Osteoblast (primary cell): ENCODE data around the gene ECPAS. TPM values are rescaled to one million over a fixed set of nuclear protein-coding genes. Genes with fewer than 3 reads are reported as not detected.
"Not testable (repeated sequence)": the region's sequence is repeated elsewhere in the genome, so short reads cannot be mapped to it uniquely, and the experiment has no call there.

Experiments
- DNase-seq: peaks from one replicate; pipeline ENCODE4 v3.0.0; 2011; ENCODE audit warnings: low spot score, mixed read lengths; ENCODE audit not compliant: insufficient read length; ENCODE audit errors: missing footprints
- H2AFZ ChIP-seq: 2 replicates; pipeline ENCODE4 v1.6.0; 2011; ENCODE audit warnings: mild to moderate bottlenecking, low read length
- H3K27ac ChIP-seq: 2 replicates; pipeline ENCODE4 v1.5.1; 2011; ENCODE audit warnings: mild to moderate bottlenecking, low read depth, low read length, moderate library complexity
- H3K27me3 ChIP-seq: 2 replicates; pipeline ENCODE4 v1.6.0; 2012; ENCODE audit warnings: mild to moderate bottlenecking, control low read depth, inconsistent platforms, low read length, moderate library complexity; ENCODE audit not compliant: insufficient read depth
- H3K36me3 ChIP-seq: 2 replicates; pipeline ENCODE4 v1.5.1; 2011; ENCODE audit warnings: mild to moderate bottlenecking, low read length, control low read depth, moderate library complexity; ENCODE audit not compliant: insufficient read depth
- H3K4me1 ChIP-seq: 2 replicates; pipeline ENCODE4 v1.5.1; 2011; ENCODE audit warnings: mild to moderate bottlenecking, low read length, control low read depth, moderate library complexity; ENCODE audit not compliant: insufficient read depth
- H3K4me2 ChIP-seq: 2 replicates; pipeline ENCODE4 v1.6.0; 2011; ENCODE audit warnings: mild to moderate bottlenecking, low read length; ENCODE audit not compliant: insufficient read depth
- H3K4me3 ChIP-seq: fragments of 200-600 bp; sonication (generic); 3 replicates; pipeline ENCODE4 v1.5.1; 2012; ENCODE audit warnings: mild to moderate bottlenecking, low read length, inconsistent platforms; ENCODE audit not compliant: insufficient read depth
- H3K79me2 ChIP-seq: 2 replicates; pipeline ENCODE4 v1.6.0; 2012; ENCODE audit warnings: mild to moderate bottlenecking, low read length, control low read depth, inconsistent platforms; ENCODE audit not compliant: insufficient read depth
- H3K9me3 ChIP-seq: 2 replicates; pipeline ENCODE4 v1.5.1; 2011; ENCODE audit warnings: low read depth, low read length, control low read depth
- H4K20me1 ChIP-seq: 2 replicates; pipeline ENCODE4 v1.6.0; 2012; ENCODE audit warnings: mild to moderate bottlenecking, low read length, control low read depth; ENCODE audit not compliant: insufficient read depth
- CTCF ChIP-seq: IDR thresholded peaks from 2 replicates; pipeline ENCODE4 v1.5.1; 2011; ENCODE audit warnings: mild to moderate bottlenecking, low read depth, low read length, moderate library complexity; ENCODE audit errors: extremely low read depth
- total RNA-seq: library from RNA; depleted of rRNA; stranded (reverse); fragments of >200 nt; gene quantifications from 2 replicates; pipeline ENCODE4 v1.2.3, GENCODE V29; 2012

ECPAS gene
- total RNA-seq, 1 donor, result 117 TPM

DNA sequence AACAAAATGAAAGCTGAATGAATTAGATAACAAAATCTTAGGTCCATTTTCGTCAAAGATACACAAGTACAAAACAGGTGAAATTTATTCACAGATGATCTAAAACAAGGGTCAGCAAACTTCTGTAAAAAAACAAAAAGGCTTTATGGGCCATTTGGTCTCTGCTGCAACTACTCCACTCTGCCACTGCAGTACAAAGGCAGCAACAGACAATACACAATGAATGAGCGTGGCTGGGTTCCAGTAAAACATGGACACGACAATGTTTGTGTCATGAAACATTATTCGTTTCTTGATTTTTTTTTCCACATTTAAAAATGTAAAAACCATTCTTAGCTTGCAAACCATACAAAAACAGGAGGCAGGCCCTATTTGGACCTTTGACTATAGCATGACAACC is 71.9 kb downstream of the ECPAS start:
- DNase-seq, result no peak
- Histone ChIP-seq H3K9me3 (no peaks in the 10 kb centered on the region), H3K27ac (no peak overlapping the region), H3K4me1 (no peaks in the 10 kb centered on the region), H3K4me3 (no peak overlapping the region), H3K27me3 (no peaks in the 10 kb centered on the region), H3K36me3 (peaks cover 88% of the 10 kb centered on the region), H4K20me1 (no peaks in the 10 kb centered on the region), H2AFZ (no peak overlapping the region), H3K4me2 (no peak overlapping the region), H3K79me2 (peaks cover 4% of the 10 kb centered on the region)
- no peak for TF ChIP-seq CTCF

DNA sequence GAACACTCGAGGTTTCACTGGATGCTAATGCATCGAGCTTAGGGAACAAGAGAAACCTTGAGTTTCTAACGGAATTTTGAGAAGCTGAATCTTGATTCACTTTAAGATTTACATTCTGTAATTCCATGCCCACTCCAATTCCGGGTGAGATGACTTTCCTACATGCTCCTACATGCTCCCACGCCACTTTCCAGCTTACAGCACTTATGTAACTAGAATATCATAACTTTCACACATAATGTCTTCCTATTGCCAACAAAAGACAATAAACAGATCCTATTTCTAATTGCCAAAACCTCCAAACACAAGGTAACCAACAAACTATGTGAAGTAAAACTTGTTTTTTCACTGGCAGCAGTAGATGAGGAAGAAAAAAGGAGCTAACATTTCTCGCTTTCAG is 72.9 kb downstream of the ECPAS start:
- Histone ChIP-seq H3K4me2 (no peak overlapping the region), H3K79me2 (peaks cover 3% of the 10 kb centered on the region), H3K36me3 (peaks cover 85% of the 10 kb centered on the region), H3K27me3 (no peaks in the 10 kb centered on the region), H4K20me1 (no peaks in the 10 kb centered on the region), H3K9me3 (no peaks in the 10 kb centered on the region), H3K4me3 (no peak overlapping the region), H3K4me1 (no peaks in the 10 kb centered on the region), H3K27ac (no peak overlapping the region), H2AFZ (no peak overlapping the region)
- no peak for DNase-seq
- TF ChIP-seq CTCF, result no peak

DNA sequence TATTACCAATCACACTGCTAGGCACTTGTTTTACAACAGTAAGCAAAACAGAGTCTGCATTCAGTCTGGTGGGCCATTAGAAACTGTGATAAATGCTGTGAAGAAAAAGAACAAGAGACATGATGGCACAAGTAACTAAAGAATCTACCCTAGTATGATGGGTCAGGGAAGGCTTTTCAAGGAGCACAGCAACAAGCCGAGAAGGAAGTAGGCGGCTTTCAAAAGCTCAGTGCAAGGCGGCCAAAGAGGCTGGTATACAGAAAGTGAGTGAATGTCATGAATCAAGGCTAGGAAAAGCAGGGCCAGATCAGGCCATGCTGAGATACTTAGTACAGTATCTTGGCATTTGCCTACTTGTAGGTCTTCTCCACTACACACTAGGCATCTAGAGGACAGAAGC is 76.4 kb downstream of the ECPAS start:
- H3K4me2 ChIP-seq, result no peak overlapping the region
- no peak overlapping the region for H2AFZ ChIP-seq
- no peaks in the 10 kb centered on the region for H3K27me3 ChIP-seq
- no peak overlapping the region for H3K4me3 ChIP-seq
- H3K79me2 ChIP-seq, result peaks cover 23% of the 10 kb centered on the region
- no peaks in the 10 kb centered on the region for H3K9me3 ChIP-seq
- H4K20me1 ChIP-seq, result no peaks in the 10 kb centered on the region
- H3K36me3 ChIP-seq, result peaks cover 82% of the 10 kb centered on the region
- no peaks in the 10 kb centered on the region for H3K4me1 ChIP-seq
- no peak overlapping the region for H3K27ac ChIP-seq
- no peak for DNase-seq
- no peak for TF ChIP-seq CTCF

DNA sequence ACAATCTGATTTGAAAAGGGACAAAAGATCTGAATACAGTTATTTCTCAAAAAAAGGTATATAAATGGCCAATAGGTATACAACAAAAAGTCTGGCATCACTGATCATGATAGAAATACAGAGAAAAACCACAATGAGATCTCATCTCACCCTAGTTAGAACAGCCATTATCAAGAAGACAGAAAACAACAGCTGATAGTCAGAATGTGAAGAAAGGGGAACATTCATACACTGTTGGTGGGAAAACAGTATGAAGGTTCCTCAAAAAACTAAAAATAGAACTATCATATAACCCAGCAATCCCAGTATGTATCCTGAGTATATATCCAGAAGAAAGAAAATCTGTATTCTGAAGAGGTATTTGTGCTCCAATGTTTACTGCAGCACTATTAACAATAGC is 78.5 kb downstream of the ECPAS start:
- Histone ChIP-seq H3K79me2 (peaks cover 24% of the 10 kb centered on the region), H4K20me1 (no peaks in the 10 kb centered on the region), H2AFZ (no peak overlapping the region), H3K36me3 (peaks cover 82% of the 10 kb centered on the region), H3K4me1 (no peaks in the 10 kb centered on the region), H3K4me2 (no peak overlapping the region), H3K9me3 (peaks cover 9% of the 10 kb centered on the region), H3K27ac (no peak overlapping the region), H3K27me3 (no peaks in the 10 kb centered on the region), H3K4me3 (no peak overlapping the region)
- no peak for DNase-seq
- TF ChIP-seq CTCF, result no peak

DNA sequence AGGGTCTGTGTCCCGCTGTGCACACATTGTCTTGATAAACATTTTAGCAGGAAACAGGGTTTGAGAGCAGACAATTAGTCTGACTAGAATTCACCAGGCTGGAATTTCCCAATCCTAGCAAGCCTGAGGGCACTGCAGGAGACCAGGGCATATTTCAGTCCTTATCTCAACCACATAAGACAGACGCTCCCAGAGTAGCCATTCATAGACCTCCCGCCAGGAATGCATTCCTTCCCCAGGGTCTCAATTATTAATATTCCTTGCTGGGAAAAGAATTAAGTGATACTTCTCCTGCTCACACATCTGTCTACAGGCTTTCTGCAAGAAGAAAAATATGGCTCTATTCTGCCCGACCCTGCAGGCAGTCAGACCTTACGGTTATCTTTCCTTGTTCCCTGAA is 82.7 kb downstream of the ECPAS start:
- H3K79me2 ChIP-seq, result peaks cover 37% of the 10 kb centered on the region
- H3K27me3 ChIP-seq, H3K4me2 ChIP-seq, H4K20me1 ChIP-seq, H3K4me1 ChIP-seq, H3K9me3 ChIP-seq, DNase-seq, H2AFZ ChIP-seq, H3K4me3 ChIP-seq, H3K27ac ChIP-seq: not testable (repeated sequence)
- peaks cover 82% of the 10 kb centered on the region for H3K36me3 ChIP-seq
